ENCODE results near the gene SELENON. TPM values are rescaled to one million over a fixed set of nuclear protein-coding genes. Genes with fewer than 3 reads are reported as not detected.
A peak's percentile ranks its signal among the peaks of the same experiment; 100 is the strongest.

The SELENON gene
- total RNA-seq, 6 experiments from 2014 or later, result 11.9 to 21.8 (median 17.8) TPM

- no peak for TF ChIP-seq CTCF (IDR thresholded peaks at IDR 0.05)
- no peak for TF ChIP-seq POLR2A (IDR thresholded peaks at IDR 0.05)
- Histone ChIP-seq H3K27ac (no peak overlapping the region), H3K27me3 (no peaks in the 10 kb centered on the region), H3K36me3 (peaks cover 5 to 65% (median 35%) of the 10 kb centered on the region in 4 donors), H3K4me3 (no peak overlapping the region), H3K4me1 (no peaks in the 10 kb centered on the region), H3K9me3 (no peaks in the 10 kb centered on the region)
- DNase-seq (no peak), ATAC-seq (no peak)
- intact Hi-C loops (cut with DNase I), result no loop called here
- 53% methylated on average over 5 of the region's 6 CpGs for WGBS (ENCODE audit: insufficient coverage, low coverage, low lambda C conversion rate, missing lambda C conversion rate)
These were observed 32.5 kb downstream of the SELENON start for GRCh38 chr1:25832336-25833037.

- intact Hi-C loops (cut with DNase I), result no loop called here
- peaks cover 5 to 58% (median 32%) of the 10 kb centered on the region in 4 donors for H3K36me3 ChIP-seq
- H3K27me3 ChIP-seq, result no peaks in the 10 kb centered on the region
- TF ChIP-seq POLR2A (IDR thresholded peaks at IDR 0.05) (no peak), CTCF (IDR thresholded peaks at IDR 0.05) (no peak)
- H3K4me1 ChIP-seq, result no peaks in the 10 kb centered on the region
- ATAC-seq (no peak), DNase-seq (no peak)
- no peaks in the 10 kb centered on the region for H3K9me3 ChIP-seq
- H3K27ac ChIP-seq, result no peak overlapping the region
- 90% methylated on average over 5 of the region's 5 CpGs for WGBS (ENCODE audit: insufficient coverage, low coverage, low lambda C conversion rate, missing lambda C conversion rate)
- no peak overlapping the region for H3K4me3 ChIP-seq
These were observed 33.2 kb downstream of the SELENON start for GRCh38 chr1:25833158-25833557.

GRCh38 chr1:25834894-25835293 is 34.9 kb downstream of the SELENON start:
- TF ChIP-seq POLR2A (IDR thresholded peaks at IDR 0.05) (no peak), CTCF (IDR thresholded peaks at IDR 0.05) (no peak)
- H3K4me3 ChIP-seq, result no peak overlapping the region
- H3K27me3 ChIP-seq, result no peaks in the 10 kb centered on the region
- 63% methylated on average over 3 of the region's 3 CpGs for WGBS (ENCODE audit: insufficient coverage, low coverage, low lambda C conversion rate, missing lambda C conversion rate)
- peaks cover 2 to 41% (median 22%) of the 10 kb centered on the region in 4 donors for H3K36me3 ChIP-seq
- no peaks in the 10 kb centered on the region for H3K4me1 ChIP-seq
- no peaks in the 10 kb centered on the region for H3K9me3 ChIP-seq
- H3K27ac ChIP-seq, result no peak overlapping the region
- intact Hi-C loops (cut with DNase I), result loop anchor here in 1 of 2 donors (5.0 kb wide), 1 partner anchor 162 kb away; the partner anchor contains the start of gene PAFAH2
- ATAC-seq, result peak in 1 of 4 donors; percentile 16
- no peak for DNase-seq

- H3K4me3 ChIP-seq, result no peak overlapping the region
- H3K27me3 ChIP-seq, result no peaks in the 10 kb centered on the region
- ATAC-seq (no peak), DNase-seq (no peak)
- 35% methylated on average over 3 of the region's 3 CpGs for WGBS (ENCODE audit: insufficient coverage, low coverage, low lambda C conversion rate, missing lambda C conversion rate)
- peaks cover 0 to 23% (median 10%) of the 10 kb centered on the region in 4 donors for H3K36me3 ChIP-seq
- no peak overlapping the region for H3K27ac ChIP-seq
- H3K4me1 ChIP-seq, result no peaks in the 10 kb centered on the region
- TF ChIP-seq POLR2A (IDR thresholded peaks at IDR 0.05) (no peak), CTCF (IDR thresholded peaks at IDR 0.05) (no peak)
- intact Hi-C loops (cut with DNase I), result loop anchor here in 1 of 2 donors (5.0 kb wide), 1 partner anchor 161 kb away; the partner anchor contains the start of gene PAFAH2
- H3K9me3 ChIP-seq, result no peaks in the 10 kb centered on the region
These were observed 36.7 kb downstream of the SELENON start for GRCh38 chr1:25836695-25837094.
